ENCODE measurements around the gene GNG7. TPM values are rescaled to one million over a fixed set of nuclear protein-coding genes. Genes with fewer than 3 reads are reported as not detected.
A peak's percentile ranks its signal among the peaks of the same experiment; 100 is the strongest.

GNG7 gene
- total RNA-seq, 1 donor from 2014 or later, result 5.5 TPM

GRCh38 chr19:2726160-2726855, 23.8 kb upstream of the GNG7 start:
- peaks cover 37% of the 10 kb centered on the region for H3K27me3 ChIP-seq
- no peaks in the 10 kb centered on the region for H3K36me3 ChIP-seq
- TF ChIP-seq CTCF (IDR thresholded peaks at IDR 0.05), result no peak
- intact Hi-C loops (cut with DNase I), result loop anchor here (10.0 kb wide), 1 partner anchor 72 kb away; no protein-coding TSS in a partner anchor
- H3K4me3 ChIP-seq, result no peak overlapping the region
- DNase-seq (no peak), ATAC-seq (no peak)
- no peaks in the 10 kb centered on the region for H3K9me3 ChIP-seq
- no peak overlapping the region for H3K27ac ChIP-seq
- H3K4me1 ChIP-seq, result no peaks in the 10 kb centered on the region

GRCh38 chr19:2724148-2724557, 21.7 kb upstream of the GNG7 start:
- Histone ChIP-seq H3K27ac (no peak overlapping the region), H3K9me3 (no peaks in the 10 kb centered on the region), H3K36me3 (no peaks in the 10 kb centered on the region), H3K27me3 (peaks cover 51% of the 10 kb centered on the region), H3K4me3 (no peak overlapping the region), H3K4me1 (peaks cover 9% of the 10 kb centered on the region)
- ATAC-seq (no peak), DNase-seq (no peak)
- TF ChIP-seq CTCF (IDR thresholded peaks at IDR 0.05), result no peak
- intact Hi-C loops (cut with DNase I), result loop anchor here (10.0 kb wide), 1 partner anchor 69 kb away; no protein-coding TSS in a partner anchor

- intact Hi-C loops (cut with DNase I), result loop anchor here (10.0 kb wide), 1 partner anchor 69 kb away; no protein-coding TSS in a partner anchor
- DNase-seq, result no peak
- Histone ChIP-seq H3K4me3 (no peak overlapping the region), H3K27me3 (peaks cover 51% of the 10 kb centered on the region), H3K9me3 (no peaks in the 10 kb centered on the region), H3K27ac (no peak overlapping the region), H3K4me1 (peaks cover 9% of the 10 kb centered on the region), H3K36me3 (no peaks in the 10 kb centered on the region)
- no peak for TF ChIP-seq CTCF (IDR thresholded peaks at IDR 0.05)
- ATAC-seq, result no peak
Observed at GRCh38 chr19:2723747-2724146, 21.3 kb upstream of the GNG7 start.

DNA sequence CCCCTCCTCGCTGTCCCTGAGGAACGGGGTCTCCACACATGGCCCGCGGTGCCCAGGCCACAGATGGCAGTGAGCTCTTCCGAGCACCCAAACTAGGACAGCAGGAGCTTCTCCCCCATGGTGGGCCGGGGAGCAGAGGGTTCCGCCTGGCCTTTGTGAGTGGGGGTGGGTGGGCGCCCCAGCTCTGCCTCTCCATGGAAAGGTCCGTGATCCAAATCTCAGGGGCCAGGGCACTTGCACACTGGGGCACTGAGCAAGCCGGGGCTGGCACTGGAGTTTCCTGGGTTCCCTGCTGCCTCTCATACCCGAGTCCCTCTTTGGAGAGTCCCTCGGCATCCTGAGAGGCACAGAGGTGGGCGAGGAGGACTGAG, 20.8 kb upstream of the GNG7 start:
- intact Hi-C loops (cut with DNase I), result loop anchor here (10.0 kb wide), 1 partner anchor 69 kb away; no protein-coding TSS in a partner anchor
- Histone ChIP-seq H3K27me3 (peaks cover 51% of the 10 kb centered on the region), H3K4me1 (peaks cover 9% of the 10 kb centered on the region), H3K27ac (no peak overlapping the region), H3K4me3 (no peak overlapping the region), H3K36me3 (no peaks in the 10 kb centered on the region), H3K9me3 (no peaks in the 10 kb centered on the region)
- TF ChIP-seq CTCF (IDR thresholded peaks at IDR 0.05), result no peak
- DNase-seq (no peak), ATAC-seq (no peak)

DNA sequence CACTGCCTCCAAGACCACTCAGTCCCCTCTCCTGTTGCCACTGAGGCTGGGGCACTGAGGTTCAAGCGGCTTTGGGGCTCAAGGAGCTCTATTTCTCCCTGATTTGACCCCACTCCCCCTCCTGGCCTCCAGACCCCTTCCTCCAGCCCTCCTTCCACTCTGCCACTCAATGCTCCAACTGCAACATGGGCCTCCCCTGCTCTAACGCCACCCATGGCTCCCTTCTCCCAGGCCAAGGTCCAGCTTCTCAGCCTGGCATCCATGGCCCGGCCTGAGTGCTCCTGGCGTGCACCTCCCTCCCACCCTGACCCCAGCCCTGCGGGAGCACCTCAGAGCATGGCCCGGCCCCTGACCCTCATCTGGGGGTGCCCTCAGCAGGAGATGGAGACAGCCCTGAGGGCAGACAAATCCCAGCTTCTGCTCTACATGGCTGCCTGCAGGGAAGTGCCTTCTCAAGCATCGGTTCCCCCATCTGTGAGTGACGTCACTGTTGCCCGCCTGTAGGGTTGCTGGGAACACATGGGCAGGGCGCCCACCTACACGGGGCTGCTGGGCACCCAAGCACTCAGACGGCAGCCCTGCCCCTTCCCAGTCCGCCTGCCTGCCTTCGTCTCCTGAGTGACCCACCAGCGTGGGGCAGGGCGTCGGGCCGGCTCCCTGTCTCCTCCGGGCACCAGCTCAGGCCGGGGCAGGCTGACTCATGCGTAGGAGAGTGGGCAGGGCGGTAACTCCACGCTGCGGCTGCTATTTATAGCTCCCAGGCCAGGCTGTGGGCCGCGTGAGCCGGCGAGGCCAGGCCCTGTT, 20.2 kb upstream of the GNG7 start:
- peaks cover 9% of the 10 kb centered on the region for H3K4me1 ChIP-seq
- H3K27ac ChIP-seq, result no peak overlapping the region
- peak; percentile 85 for DNase-seq
- no peaks in the 10 kb centered on the region for H3K9me3 ChIP-seq
- ATAC-seq, result peak; percentile 85
- no peaks in the 10 kb centered on the region for H3K36me3 ChIP-seq
- TF ChIP-seq CTCF (IDR thresholded peaks at IDR 0.05), result no peak
- peaks cover 51% of the 10 kb centered on the region for H3K27me3 ChIP-seq
- H3K4me3 ChIP-seq, result no peak overlapping the region
- intact Hi-C loops (cut with DNase I), result loop anchor here (10.0 kb wide), 1 partner anchor 68 kb away; no protein-coding TSS in a partner anchor

All from upper lobe of right lung (tissue), 1 donor.